HepG2 (cell line): Measurements from ENCODE around the gene EXOSC9. TPM values are rescaled to one million over a fixed set of nuclear protein-coding genes. Genes with fewer than 3 reads are reported as not detected.

Experiments
- MXI1 ChIP-seq: IDR thresholded peaks from 3 replicates; pipeline ENCODE4 v1.6.1; 2012; ENCODE audit warnings: low read depth, low read length, inconsistent platforms, borderline replicate concordance
- NFRKB ChIP-seq: fragments of 450-650 bp; IDR thresholded peaks from 2 replicates; pipeline ENCODE4 v1.6.1; 2017
- NPAS2 ChIP-seq: sonication (generic); formaldehyde crosslinking; IDR thresholded peaks from 2 replicates; pipeline ENCODE4 v1.8.0; 2022; ENCODE audit warnings: mild to moderate bottlenecking, missing genetic modification reagents, borderline replicate concordance
- NR2F1 ChIP-seq, 2 experiments: fragments of 450-650 bp in 1 of 2; formaldehyde crosslinking in 1 of 2; IDR thresholded peaks; 2 replicates each; pipeline versions ENCODE4 v1.5.0 to v1.6.1; 2016 to 2020; ENCODE audit warnings: mild to moderate bottlenecking in 1 of 2, missing compliant biosample characterization in 1 of 2, missing genetic modification reagents in 1 of 2, moderate library complexity in 1 of 2
- SALL1 ChIP-seq: sonication (generic); formaldehyde crosslinking; IDR thresholded peaks from 2 replicates; pipeline ENCODE4 v1.8.0; 2022; ENCODE audit warnings: mild to moderate bottlenecking, missing genetic modification reagents
- SETDB1 ChIP-seq: sonication (generic); formaldehyde crosslinking; IDR thresholded peaks from 2 replicates; pipeline ENCODE4 v1.5.1; 2020; ENCODE audit warnings: missing genetic modification reagents, mild to moderate bottlenecking, borderline replicate concordance
- SOX6 ChIP-seq, 2 experiments: fragments of 450-650 bp in 1 of 2; sonication (generic) in 1 of 2; formaldehyde crosslinking in 1 of 2; IDR thresholded peaks; 2 replicates each; pipeline versions ENCODE4 v1.4.0 to v1.6.1; 2017 to 2020; ENCODE audit warnings: antibody characterized with exemption in 1 of 2, mild to moderate bottlenecking in 1 of 2, missing genetic modification reagents in 1 of 2
- SRSF9 ChIP-seq: fragments of 200-400 bp; formaldehyde crosslinking; IDR thresholded peaks from 2 replicates; pipeline ENCODE4 v1.6.1; 2018; ENCODE audit warnings: borderline replicate concordance, mild to moderate bottlenecking, low read depth, low read length; ENCODE audit not compliant: insufficient read depth, poor library complexity, severe bottlenecking
- ZNF138 ChIP-seq: sonication (generic); formaldehyde crosslinking; IDR thresholded peaks from 2 replicates; pipeline ENCODE4 v1.5.0; 2020; ENCODE audit warnings: mild to moderate bottlenecking, low read depth, missing genetic modification reagents
- ZNF225 ChIP-seq: sonication (generic); formaldehyde crosslinking; IDR thresholded peaks from 2 replicates; pipeline ENCODE4 v1.4.0; 2020; ENCODE audit warnings: mild to moderate bottlenecking, missing genetic modification reagents
- ZNF44 ChIP-seq: sonication (generic); formaldehyde crosslinking; IDR thresholded peaks from 2 replicates; pipeline ENCODE4 v1.5.1; 2020; ENCODE audit warnings: mild to moderate bottlenecking, missing genetic modification reagents
- ZNF446 ChIP-seq: sonication (generic); formaldehyde crosslinking; IDR thresholded peaks from 2 replicates; pipeline ENCODE4 v1.5.0; 2020; ENCODE audit warnings: mild to moderate bottlenecking, missing genetic modification reagents
- ZNF577 ChIP-seq: sonication (generic); formaldehyde crosslinking; IDR thresholded peaks from 2 replicates; pipeline ENCODE4 v1.4.0; 2020; ENCODE audit warnings: mild to moderate bottlenecking, low read depth, missing genetic modification reagents, borderline replicate concordance
- ZNF607 ChIP-seq: sonication (generic); formaldehyde crosslinking; IDR thresholded peaks from 2 replicates; pipeline ENCODE4 v1.5.1; 2020; ENCODE audit warnings: missing genetic modification reagents, mild to moderate bottlenecking, borderline replicate concordance
- ZNF790 ChIP-seq: sonication (generic); formaldehyde crosslinking; IDR thresholded peaks from 2 replicates; pipeline ENCODE4 v1.8.0; 2022; ENCODE audit warnings: missing genetic modification reagents, mild to moderate bottlenecking, borderline replicate concordance
- ZNF816 ChIP-seq: sonication (generic); formaldehyde crosslinking; IDR thresholded peaks from 2 replicates; pipeline ENCODE4 v1.8.0; 2022; ENCODE audit warnings: missing genetic modification reagents, mild to moderate bottlenecking, borderline replicate concordance
- ZSCAN22 ChIP-seq: sonication (generic); formaldehyde crosslinking; IDR thresholded peaks from 2 replicates; pipeline ENCODE4 v1.4.0; 2020; ENCODE audit warnings: mild to moderate bottlenecking, missing genetic modification reagents
- polyA plus RNA-seq, 8 experiments: library from polyadenylated mRNA; depleted of rRNA in 3 of 8; stranded (reverse) in 7 of 8; unstranded in 1 of 8; fragments of >200 nt; fragmentation: Illumina TruSeq in 4 of 8; extraction: Trizol in 4 of 8; gene quantifications; 2 replicates each; pipeline versions ENCODE4 v1.2.1 to v1.2.3, GENCODE V29; 2011 to 2016; ENCODE audit warnings: low read depth in 4 of 8, missing spikeins in 1 of 8, mixed read lengths in 1 of 8; ENCODE audit not compliant: insufficient read depth in 1 of 8
- total RNA-seq, 5 experiments: library from RNA; depleted of rRNA; stranded (reverse); fragments of >200 nt; fragmentation: Illumina TruSeq; extraction: Trizol; gene quantifications; 2 replicates each; pipeline ENCODE4 v1.2.3, GENCODE V29; 2016; ENCODE audit warnings: low read depth in 1 of 5
- TF ChIP-seq, protein P1 (sequence below): sonication (generic); formaldehyde crosslinking; IDR thresholded peaks from 2 replicates; pipeline ENCODE4 v1.5.0; 2020; ENCODE audit warnings: missing genetic modification reagents
- TF ChIP-seq, protein P2 (sequence below): sonication (generic); formaldehyde crosslinking; IDR thresholded peaks from 2 replicates; pipeline ENCODE4 v1.4.0; 2020; ENCODE audit warnings: missing genetic modification reagents, borderline replicate concordance
- TF ChIP-seq, protein P3 (sequence below): IDR thresholded peaks from 2 replicates; pipeline ENCODE4 v1.6.1; 2018; ENCODE audit warnings: missing genetic modification reagents, mild to moderate bottlenecking, missing compliant biosample characterization

The EXOSC9 gene
- total and polyA plus RNA-seq, 2 of the 13 experiments (the other 11 are each of a cell fraction or from before 2014, with no cell fraction given): 26.0 to 48.0 TPM

DNA sequence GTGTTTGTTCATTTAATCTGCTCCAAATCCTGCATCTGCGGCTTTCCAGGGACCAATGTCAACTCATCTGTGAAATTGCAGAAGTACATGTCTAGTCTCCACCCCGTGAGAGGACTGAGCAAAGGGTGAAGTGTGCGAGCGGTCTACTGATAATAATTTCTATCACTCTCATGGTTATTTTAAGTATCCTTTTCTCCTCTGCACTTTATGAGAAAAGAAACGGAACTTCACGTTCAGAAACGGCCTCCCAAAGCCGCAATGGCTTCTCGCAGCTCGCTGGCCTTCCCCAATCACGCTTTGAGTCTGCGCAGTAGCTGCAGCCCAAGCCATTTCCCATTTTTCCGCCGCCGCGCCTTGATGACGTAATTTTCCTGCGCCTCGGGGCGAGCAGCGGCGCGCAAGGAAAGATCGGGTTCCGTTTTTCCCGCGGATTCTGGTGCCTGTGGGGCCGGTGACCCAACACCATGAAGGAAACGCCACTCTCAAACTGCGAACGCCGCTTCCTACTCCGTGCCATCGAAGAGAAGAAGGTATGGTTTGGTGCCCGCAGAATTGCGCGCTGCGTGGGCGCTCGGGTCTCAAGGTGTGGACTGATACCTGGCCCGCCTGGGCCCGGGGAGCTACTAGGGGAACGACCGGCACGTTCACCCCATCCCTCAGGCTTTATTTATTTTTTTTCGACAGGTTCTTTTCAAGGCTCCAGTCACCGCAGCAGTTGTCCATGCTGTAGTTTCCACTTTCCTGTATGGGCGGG lies at the start of gene EXOSC9 (continued):
- TF ChIP-seq, protein P1, sequence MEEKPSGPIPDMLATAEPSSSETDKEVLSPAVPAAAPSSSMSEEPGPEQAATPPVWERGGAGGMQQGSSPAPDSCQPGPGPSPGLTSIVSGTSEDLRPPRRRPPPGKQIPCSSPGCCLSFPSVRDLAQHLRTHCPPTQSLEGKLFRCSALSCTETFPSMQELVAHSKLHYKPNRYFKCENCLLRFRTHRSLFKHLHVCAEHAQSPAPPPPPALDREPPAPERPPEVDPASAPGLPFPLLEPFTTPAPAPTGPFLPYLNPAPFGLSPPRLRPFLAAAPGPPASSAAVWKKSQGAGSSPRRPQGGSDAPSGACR (CRISPR knock-in tag): no peak
- TF ChIP-seq ZNF607 (CRISPR knock-in tag): no peak; the same call in 1 of the 2 replicates
- TF ChIP-seq NFRKB: peak; percentile 33; the same call in 1 of the 2 replicates
- TF ChIP-seq ZSCAN22: no peak
- TF ChIP-seq NPAS2: no peak
- TF ChIP-seq, protein P2, sequence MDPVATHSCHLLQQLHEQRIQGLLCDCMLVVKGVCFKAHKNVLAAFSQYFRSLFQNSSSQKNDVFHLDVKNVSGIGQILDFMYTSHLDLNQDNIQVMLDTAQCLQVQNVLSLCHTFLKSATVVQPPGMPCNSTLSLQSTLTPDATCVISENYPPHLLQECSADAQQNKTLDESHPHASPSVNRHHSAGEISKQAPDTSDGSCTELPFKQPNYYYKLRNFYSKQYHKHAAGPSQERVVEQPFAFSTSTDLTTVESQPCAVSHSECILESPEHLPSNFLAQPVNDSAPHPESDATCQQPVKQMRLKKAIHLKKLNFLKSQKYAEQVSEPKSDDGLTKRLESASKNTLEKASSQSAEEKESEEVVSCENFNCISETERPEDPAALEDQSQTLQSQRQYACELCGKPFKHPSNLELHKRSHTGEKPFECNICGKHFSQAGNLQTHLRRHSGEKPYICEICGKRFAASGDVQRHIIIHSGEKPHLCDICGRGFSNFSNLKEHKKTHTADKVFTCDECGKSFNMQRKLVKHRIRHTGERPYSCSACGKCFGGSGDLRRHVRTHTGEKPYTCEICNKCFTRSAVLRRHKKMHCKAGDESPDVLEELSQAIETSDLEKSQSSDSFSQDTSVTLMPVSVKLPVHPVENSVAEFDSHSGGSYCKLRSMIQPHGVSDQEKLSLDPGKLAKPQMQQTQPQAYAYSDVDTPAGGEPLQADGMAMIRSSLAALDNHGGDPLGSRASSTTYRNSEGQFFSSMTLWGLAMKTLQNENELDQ (CRISPR knock-in tag): no peak
- no peak for TF ChIP-seq SRSF9
- peak; percentile 77 for TF ChIP-seq SALL1 (CRISPR knock-in tag)
- TF ChIP-seq, protein P3, sequence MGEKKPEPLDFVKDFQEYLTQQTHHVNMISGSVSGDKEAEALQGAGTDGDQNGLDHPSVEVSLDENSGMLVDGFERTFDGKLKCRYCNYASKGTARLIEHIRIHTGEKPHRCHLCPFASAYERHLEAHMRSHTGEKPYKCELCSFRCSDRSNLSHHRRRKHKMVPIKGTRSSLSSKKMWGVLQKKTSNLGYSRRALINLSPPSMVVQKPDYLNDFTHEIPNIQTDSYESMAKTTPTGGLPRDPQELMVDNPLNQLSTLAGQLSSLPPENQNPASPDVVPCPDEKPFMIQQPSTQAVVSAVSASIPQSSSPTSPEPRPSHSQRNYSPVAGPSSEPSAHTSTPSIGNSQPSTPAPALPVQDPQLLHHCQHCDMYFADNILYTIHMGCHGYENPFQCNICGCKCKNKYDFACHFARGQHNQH: peak; percentile 82; the same call in 1 of the 2 replicates
- TF ChIP-seq MXI1: peak; percentile 90; the same call in 2 of the 3 replicates
- peak; percentile 94 for TF ChIP-seq ZNF225
- no peak for TF ChIP-seq ZNF138 (CRISPR knock-in tag)
- TF ChIP-seq ZNF816: no peak; the same call in 1 of the 2 replicates
- no peak for TF ChIP-seq SOX6 (IDR thresholded peaks at IDR 0.05)
- TF ChIP-seq SOX6 (CRISPR knock-in tag; IDR thresholded peaks at IDR 0.05): no peak; the same call in 1 of the 2 replicates
- no peak for TF ChIP-seq SETDB1 (CRISPR knock-in tag)
- TF ChIP-seq NR2F1 (CRISPR knock-in tag; IDR thresholded peaks at IDR 0.05): no peak
- TF ChIP-seq ZNF577 (CRISPR knock-in tag): no peak
- TF ChIP-seq ZNF790 (CRISPR knock-in tag): peak; percentile 78; the same call in 1 of the 2 replicates
- TF ChIP-seq ZNF44 (CRISPR knock-in tag): 0 out of 2 replicates have a peak, but pooled peaks have one; percentile 67
- TF ChIP-seq ZNF446 (CRISPR knock-in tag): no peak
